GM21825 (cell line): ENCODE data around the gene VASH2.
"Not testable (repeated sequence)": the region's sequence is repeated elsewhere in the genome, so short reads cannot be mapped to it uniquely, and the experiment has no call there.

Source experiments
- ATAC-seq: cut with Tn5 transposase; IDR thresholded peaks from one replicate; pipeline ENCODE4 v1.9.1; 2021; ENCODE audit warnings: mild to moderate bottlenecking, moderate library complexity; ENCODE audit not compliant: unreplicated experiment

VASH2 gene

DNA sequence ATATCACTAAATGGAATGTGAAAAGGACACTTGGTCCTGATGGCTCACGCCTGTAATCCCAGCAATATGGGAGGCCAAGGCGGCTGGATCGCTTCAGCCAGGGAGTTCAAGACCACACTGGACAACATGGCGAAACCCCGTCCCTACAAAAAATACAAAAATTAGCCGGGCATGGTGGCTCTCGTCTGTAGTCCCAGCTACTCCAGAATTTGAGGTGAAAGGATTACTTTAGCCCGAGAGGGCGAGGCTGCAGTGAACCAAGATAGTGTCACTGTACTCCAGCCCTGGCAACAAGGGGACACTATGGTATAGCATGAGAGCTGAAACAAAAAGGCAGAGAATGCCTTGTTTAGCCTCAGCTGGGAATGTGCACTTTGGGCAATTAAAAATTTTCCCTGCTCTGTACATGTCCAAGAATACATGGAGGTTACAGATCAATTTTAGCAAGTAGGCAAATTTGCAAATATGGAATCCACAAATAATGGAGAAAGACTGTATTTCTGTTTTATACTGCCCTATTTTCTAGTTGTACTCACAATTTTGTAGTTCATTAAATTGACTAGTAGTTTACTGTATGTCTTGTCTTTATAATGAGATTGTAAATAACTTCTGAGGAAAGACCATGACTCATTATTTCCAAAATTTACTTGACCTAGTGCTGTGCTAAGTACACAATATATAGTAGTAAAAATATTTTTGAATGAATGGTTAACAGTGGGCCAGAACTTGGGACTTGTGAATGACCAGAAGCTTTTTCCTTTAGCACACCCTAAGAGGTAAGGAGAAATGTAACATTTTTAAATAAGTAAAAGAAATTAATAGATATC lies 67.3 kb downstream of the VASH2 start:
- no peak for ATAC-seq

DNA sequence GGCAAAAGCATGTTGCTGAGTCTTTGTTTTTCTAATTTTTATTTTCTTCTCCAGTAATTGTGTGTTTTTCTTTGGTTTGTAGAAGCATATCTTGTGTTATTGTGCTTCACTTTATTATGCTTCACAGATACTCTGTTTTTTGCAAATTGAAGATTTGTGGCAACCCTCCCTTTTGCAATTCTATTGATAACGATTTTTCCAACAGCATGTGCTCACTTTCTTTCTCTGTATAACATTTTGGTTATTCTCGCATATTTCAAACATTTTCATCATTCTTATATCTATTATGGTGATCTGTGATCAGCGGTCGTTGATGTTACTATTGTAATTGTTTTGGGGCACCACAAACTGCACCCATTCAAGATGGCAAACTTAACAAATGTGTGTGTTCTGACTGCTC lies 69.1 kb downstream of the VASH2 start:
- ATAC-seq: no peak

DNA sequence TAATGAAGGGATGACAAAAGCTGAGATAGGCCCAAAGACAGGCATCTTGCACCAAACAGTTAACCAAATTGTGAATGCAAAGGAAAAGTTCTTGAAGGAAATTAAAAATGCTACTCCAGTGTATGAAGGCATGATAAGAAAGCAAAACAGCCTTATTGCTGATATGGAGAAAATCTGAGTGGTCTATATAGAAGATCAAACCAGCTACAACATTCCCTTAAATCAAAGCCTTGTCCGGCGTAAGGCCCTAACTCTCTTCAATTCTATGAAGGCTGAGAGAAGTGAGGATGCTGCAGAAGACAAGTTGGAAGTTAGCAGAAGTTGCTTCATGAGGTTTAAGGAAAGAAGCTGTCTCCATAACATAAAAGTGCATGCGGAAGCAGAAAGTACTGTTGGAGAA lies 69.7 kb downstream of the VASH2 start:
- ATAC-seq: no peak

DNA sequence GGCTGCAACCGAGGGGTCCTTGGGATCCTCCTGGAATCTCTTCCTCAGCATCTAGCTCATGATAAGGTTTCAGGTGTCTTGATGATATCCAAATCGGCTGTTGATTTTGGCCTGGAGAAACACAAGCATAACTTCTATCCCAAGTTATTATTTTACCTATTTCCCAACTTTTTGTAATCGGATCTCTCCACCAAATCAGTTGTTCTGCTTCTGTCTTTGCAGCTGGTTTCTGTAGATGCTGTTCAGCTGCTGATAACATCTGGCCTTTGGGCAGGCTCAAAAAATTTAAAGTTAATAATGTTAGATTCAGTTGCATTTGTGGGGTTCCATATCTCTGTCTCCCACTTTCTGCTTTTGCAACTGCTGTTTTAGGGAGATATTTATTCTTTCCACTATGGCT lies 76.7 kb downstream of the VASH2 start:
- ATAC-seq: not testable (repeated sequence)

DNA sequence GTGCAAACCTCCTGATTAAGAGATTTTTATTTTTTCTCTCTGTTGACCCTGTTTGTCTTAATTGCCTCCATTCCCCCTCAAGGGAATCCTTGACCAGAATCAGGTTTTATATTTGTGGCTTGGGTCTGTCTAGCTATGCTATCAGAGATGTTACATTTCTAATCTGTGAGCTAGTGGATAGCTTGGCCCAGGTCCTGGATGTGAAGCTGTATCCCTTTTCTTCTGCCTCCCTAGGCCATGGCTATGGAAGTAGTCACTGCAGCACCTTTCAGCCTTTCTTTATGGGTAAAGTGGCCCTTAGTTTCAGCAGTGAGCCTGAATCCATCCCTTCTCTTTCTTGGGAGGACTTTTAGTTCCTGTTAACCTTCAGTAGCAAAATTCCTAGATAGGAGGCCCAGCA lies 82.3 kb downstream of the VASH2 start:
- ATAC-seq: no peak

DNA sequence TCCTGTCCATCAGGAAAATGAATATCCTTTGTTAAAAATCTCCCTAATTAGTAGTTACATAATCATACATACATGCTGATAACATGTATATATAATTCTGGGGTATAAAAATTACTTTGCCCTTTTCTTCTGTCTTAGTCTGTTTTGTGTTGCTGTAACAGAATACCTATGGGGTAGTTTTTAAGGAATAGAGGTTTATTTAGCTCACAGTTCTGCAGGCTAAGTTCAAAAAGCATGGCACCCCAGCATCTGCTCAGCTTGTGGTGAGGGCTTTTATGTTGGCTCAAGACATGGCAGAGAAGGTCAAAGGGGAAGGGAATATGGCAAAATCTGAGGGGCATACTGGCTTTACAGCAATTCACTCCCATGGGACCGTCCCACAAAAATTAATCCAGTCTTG lies 84.4 kb downstream of the VASH2 start:
- no peak for ATAC-seq

DNA sequence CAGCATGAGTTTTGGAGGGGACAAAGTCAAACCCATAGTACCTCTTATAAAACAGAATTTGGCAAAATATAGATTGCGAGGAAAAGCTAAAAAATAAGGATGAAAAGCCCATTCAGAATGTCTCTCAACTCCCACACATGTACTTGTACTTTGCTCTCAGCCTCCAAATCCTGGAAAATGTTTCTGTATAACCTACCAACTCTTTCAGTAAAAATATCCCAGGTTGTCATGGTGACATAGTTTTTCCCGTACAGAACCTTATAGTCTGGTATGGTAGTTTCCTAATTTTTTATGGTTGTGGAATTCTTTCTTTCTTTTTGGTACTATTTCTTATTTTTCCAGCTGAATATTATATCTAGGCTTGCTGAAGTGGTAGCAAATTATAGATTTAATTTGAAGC lies 85.2 kb downstream of the VASH2 start:
- no peak for ATAC-seq
